HG02840 (cell line): Measurements from ENCODE around the gene UBE2S.

Experiments
- ATAC-seq: cut with Tn5 transposase; IDR thresholded peaks from one replicate; pipeline ENCODE4 v1.9.1; 2021; ENCODE audit warnings: mild to moderate bottlenecking, moderate library complexity, moderate number of reproducible peaks; ENCODE audit not compliant: unreplicated experiment, low FRiP score

The UBE2S gene

GRCh38 chr19:55385724-55386492 is 21.7 kb downstream of the UBE2S start, which contains the start of gene RPL28:
Gene RPL28, plus strand, starts transcription at chr19:55385932. Its CDS starts 426 bp downstream, at chr19:55386358.
- peak; percentile 65 for ATAC-seq

GRCh38 chr19:55384920-55385723 is 22.5 kb downstream of the UBE2S start:
- peak; percentile 57 for ATAC-seq

- no peak for ATAC-seq
These were observed 23.3 kb downstream of the UBE2S start, which contains the start of gene TMEM238 for GRCh38 chr19:55384131-55384919. Gene TMEM238, minus strand, starts transcription at chr19:55384292. Its CDS starts 33 bp downstream, at chr19:55384259.

- no peak for ATAC-seq
These were observed 24.1 kb downstream of the UBE2S start for GRCh38 chr19:55383279-55384130.

GRCh38 chr19:55382522-55383054 is 25.0 kb downstream of the UBE2S start:
- ATAC-seq: no peak

GRCh38 chr19:55382013-55382412 is 25.6 kb downstream of the UBE2S start:
- ATAC-seq: no peak

- no peak for ATAC-seq
These were observed 28.4 kb downstream of the UBE2S start for GRCh38 chr19:55379174-55379573.

- ATAC-seq: no peak
These were observed 30.0 kb downstream of the UBE2S start for GRCh38 chr19:55377356-55378131.

- no peak for ATAC-seq
These were observed 31.2 kb downstream of the UBE2S start, which contains the start of gene TMEM190 for GRCh38 chr19:55376241-55376933. Gene TMEM190, plus strand, starts transcription at chr19:55376826. Its CDS starts 28 bp downstream, at chr19:55376854.

- ATAC-seq: no peak
These were observed 33.4 kb downstream of the UBE2S start for GRCh38 chr19:55373993-55374757.

GRCh38 chr19:55373306-55373992 is 34.1 kb downstream of the UBE2S start:
- ATAC-seq: no peak

GRCh38 chr19:55372316-55373081 is 35.1 kb downstream of the UBE2S start:
- ATAC-seq: no peak

GRCh38 chr19:55370305-55370988 is 37.1 kb downstream of the UBE2S start, which contains the start of gene IL11:
Gene IL11, minus strand, starts transcription at chr19:55370463. Its CDS starts 153 bp downstream, at chr19:55370310.
- ATAC-seq: no peak

GRCh38 chr19:55369653-55370304 is 37.8 kb downstream of the UBE2S start:
- ATAC-seq: no peak
